SW480 (cell line): ENCODE data around the gene KLHL29.

Experiments used
- DNase-seq: peaks from one replicate; pipeline ENCODE4 v3.0.0-alpha.2; 2016; ENCODE audit warnings: low spot score

The KLHL29 gene

DNA sequence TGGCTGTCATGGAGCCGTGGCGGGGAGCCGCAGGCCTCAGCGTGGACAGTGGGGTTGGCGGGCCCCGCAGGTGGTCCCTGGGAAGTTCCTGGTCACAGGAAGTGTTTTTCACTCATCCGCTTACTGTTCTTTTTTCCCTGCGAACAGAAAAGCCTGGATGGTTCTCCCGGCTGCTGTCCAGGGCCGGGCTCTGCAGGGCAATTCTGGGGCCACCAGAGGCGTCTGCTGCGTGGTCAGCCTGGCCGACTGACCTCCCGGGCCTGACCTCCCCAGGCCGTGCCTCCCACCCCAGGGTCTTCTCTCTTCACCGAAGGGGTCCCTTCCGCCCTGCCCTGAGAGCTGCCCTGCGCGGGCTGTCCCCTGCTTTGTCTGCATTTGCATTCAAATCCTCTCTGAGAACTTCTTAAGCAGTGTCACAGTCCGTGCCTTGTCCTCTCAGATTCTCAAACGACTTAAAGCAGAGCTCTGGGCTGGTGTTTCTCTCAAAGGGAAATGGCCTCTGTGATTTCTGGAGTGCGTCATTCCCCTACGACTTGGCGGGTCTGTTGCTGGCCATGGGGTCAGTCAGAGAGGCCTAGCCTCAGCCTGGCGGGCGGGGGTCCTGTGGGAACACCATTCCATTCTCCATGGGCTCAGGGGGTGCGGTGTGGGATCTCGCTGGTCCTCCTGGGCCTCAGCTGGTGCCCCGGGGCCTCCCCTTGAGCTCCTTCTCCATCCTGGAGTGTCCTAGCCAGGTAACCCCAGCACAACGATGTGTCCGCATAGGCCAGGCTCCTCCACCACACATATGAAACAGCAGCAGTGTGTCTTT is 38.3 kb downstream of the KLHL29 start:
- no peak for DNase-seq

DNA sequence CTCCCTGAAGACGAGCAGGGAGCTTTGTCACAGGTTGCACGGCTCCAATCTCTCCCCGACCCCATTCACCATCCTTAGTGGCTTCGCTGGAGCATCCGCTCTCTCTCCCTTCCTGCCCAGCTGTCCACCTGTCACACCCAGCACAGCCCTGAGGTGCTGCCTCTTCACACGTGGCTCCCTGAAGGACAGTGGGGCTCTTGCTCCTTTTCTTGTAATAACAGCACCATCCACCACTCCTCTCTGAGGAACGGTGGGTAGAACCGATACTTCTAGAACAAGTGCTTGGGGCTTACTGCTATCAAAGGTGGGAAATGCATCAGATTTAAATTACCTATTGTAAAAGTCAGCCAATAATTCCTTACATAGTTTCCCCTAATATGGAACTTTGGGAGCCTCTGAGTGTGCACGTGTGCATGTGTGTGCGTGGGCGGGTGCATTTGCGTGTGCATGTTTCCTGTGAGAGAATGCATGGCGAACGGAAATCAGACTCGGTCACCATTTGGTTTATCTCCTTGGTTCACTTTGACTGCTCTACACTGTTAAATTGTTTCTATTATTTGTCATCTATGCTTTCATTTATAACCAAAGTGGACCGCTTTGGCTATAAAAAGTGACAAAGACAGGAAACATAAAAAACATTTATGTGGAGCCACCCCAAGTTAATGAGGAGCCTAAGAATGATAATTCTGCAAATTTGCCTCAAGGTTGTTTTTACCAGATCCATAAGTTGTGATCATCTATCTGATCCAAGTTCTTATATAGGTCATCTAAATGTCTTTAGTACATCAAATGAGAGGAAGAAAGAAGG is 39.1 kb downstream of the KLHL29 start:
- no peak for DNase-seq

DNA sequence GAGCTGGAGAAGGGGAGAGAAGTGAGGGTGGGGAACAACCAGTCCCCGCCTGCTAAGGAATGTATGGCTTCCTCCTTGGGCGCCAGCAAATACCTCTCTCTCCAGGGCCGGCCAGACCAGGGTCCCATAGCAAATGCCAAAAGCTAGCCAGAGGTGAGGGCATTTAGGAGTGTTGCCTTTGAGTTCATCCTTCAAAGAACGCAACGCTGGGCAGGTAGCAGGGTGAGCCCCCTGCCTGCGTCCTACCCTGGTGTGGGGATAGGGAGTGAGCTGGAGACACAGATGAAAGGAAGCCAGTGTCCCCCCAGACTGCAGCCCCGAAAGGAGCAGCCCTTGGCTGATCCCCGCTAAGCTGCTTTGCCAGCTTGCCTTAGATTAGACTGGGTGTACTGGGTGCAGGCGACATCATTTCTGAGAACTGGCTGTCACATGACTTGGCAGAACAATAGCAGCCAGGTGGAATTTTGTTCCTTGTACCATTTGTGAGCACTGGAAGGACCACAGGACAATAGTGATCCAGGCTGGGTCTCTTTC is 40.4 kb downstream of the KLHL29 start:
- no peak for DNase-seq

DNA sequence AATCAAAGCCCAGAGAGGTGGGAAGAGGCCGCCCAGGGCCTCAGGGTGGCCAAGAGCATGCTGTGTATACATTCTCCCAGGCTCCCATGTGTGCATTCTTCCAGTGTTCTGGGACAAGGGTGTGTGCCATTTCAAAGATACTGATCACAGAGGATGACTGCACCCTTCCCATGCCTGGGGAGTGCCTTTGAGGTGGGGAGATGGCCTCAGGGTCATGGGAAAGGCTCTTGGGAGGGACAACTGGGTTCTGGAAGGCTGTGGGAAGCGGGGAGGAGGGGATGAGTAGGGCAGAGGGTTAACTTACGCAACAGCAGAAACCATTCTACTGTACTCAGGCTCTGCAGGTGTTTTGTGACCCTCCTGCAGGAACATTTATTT is 40.9 kb downstream of the KLHL29 start:
- no peak for DNase-seq

DNA sequence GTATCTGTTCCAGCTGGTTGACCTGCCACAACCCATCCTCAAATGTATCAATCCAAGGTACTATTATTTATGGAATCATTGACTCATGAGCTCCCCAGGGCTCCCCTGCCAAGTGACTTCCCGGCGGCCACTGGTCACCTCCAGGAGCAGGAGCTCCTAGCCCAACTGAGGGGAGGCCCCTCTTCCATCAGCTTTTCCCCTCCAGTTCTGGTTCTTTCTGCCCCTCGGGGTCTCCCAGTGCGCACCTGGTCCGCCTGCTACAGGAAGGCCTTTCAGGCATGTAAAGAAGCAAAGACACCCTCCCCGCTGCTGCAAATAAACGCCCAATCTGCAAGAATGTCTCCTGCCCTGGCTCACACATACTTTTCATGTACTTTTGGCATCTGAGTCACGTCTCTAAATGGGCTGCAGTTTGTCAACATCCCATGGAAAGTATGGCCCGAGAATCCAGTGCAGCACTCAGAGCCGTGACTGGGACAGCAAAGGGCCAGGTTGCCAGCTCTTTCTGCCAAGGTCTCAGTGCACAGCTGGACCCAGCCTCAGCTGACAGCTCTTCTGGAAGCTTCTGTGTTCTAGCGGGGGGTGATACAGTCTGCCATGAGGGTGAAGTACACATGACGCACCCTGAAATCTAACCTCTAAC is 41.4 kb downstream of the KLHL29 start:
- no peak for DNase-seq

DNA sequence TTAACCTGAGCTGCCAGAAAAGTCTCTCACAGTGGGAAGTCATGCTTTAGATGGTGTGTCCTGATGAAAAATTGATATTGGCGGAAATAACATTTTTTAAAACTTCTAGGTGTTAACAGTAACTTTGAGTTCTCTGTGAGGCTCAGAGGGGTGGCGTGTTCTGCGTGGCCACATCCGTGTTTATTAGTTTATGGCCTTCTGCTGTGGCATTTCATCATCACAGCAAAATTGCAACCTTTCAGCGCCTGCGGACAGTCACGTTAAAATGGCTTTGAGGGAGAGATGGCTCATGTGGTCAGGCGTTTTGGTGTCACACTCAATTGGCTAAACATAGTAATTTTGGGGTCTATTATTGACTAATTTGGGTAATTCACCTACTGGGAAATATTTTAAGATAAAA is 42.4 kb downstream of the KLHL29 start:
- DNase-seq = no peak

DNA sequence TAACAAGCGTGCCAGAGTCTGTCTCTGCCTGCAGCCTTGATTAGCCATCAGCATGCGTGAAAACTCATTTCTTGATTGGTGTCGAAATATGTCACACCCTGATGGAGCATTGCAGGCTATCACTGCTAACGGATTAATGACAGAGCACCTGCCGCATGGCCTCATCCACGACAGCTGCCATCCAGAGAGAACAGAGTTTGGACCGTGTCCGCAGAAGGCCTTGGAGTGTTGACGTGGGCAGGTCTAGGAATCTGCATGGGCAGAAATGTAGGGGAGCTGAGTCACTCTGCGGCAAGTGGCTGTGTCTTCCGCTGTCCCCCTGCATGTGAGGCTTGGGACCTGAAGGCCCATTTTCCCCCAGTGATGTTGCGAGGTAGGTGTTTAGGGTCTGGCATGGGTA is 43.0 kb downstream of the KLHL29 start:
- no peak for DNase-seq

DNA sequence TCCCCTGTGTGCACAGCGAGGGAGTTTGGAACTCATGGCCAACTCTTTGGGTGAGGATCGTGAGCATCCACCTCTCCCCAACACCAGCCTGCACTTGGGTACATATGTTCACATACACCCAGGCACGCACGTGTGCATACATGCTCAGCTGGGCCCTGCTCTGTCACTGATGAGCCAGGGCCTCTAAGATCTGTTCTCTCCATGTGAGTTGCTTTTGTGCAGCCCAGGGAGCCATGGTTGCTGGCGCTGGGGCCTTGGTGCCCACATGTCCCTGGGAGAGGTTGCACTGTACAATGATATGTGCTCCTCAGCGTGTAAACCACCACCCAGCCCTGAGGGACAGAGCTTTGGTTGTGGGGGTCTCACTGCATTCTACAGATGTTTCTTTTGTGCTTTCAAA is 44.1 kb downstream of the KLHL29 start:
- no peak for DNase-seq

DNA sequence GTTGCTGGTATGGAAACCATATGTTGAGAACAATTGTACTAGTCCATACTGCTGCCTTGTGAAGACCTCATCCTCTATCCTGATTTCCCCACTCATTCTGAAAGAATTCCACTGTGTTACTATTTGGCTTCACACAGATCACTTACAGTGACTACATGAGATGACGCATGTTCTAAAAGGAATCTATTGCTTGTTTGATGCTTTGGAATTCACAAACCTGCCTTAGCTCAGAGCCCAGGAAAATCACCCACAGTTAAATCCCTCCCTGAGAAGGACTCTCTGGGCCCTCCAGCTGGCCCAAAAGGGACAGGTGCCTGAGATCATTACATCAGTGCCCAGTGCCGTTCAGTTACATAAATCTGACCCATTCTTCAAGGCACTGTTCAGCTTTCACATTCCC is 45.3 kb downstream of the KLHL29 start:
- DNase-seq = no peak

DNA sequence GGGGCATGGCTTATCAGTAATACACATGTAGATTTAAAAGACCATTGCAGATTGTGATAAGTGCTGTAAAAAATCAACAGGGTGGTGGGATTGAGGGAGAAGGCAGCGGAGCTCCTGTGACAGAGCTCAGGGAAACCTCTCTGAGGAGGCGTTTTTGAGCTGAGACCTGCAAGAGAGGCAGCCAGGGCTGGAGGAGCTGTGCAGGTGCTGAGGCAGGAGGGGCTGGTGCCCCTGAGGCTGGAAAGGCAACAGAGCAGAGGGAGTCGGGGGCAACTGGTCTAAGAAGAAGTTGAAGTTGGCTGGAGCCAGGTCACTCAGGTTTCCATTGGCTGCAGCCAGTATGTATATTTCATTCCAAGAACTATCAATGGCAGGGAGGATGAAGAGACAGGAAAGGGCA is 47.6 kb downstream of the KLHL29 start:
- no peak for DNase-seq

DNA sequence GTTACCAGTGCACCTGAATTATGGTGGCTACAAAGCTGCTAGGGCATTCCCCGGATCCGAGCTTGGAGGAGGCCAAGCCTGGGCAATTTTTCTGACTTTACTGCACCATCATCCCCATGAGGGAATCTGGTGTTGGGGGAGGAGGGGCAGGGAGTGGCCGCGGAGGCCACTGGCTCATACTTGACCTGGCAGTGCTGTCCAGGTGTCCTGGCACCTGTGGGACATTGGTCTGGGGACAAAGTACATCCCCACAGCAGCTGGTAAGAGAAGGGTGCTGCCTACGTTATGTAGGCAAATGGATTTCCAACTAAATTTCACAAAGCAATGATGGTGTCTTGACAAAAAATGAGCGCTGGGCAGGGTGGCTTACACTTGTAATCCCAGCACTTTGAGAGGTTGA is 48.3 kb downstream of the KLHL29 start:
- no peak for DNase-seq

DNA sequence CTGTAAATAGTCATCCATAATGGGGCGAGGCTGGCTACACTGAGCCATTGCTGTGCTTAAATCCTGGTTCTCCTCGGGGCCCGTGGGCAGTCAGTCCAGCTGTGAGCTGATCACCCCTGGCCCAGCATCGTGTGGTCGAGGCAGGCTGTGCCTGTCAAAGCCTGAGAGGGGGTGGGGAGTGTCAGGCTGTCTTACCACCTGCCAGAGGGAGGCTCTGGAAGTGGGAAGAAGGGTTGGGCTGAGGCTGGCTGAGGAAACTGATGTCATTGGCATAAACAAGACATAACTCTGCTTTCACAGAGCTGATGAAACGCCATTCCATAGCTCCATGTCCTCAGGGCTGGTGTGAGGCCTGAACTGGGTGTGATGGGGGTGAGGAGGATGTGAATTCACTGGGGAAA is 49.7 kb downstream of the KLHL29 start:
- DNase-seq = no peak

DNA sequence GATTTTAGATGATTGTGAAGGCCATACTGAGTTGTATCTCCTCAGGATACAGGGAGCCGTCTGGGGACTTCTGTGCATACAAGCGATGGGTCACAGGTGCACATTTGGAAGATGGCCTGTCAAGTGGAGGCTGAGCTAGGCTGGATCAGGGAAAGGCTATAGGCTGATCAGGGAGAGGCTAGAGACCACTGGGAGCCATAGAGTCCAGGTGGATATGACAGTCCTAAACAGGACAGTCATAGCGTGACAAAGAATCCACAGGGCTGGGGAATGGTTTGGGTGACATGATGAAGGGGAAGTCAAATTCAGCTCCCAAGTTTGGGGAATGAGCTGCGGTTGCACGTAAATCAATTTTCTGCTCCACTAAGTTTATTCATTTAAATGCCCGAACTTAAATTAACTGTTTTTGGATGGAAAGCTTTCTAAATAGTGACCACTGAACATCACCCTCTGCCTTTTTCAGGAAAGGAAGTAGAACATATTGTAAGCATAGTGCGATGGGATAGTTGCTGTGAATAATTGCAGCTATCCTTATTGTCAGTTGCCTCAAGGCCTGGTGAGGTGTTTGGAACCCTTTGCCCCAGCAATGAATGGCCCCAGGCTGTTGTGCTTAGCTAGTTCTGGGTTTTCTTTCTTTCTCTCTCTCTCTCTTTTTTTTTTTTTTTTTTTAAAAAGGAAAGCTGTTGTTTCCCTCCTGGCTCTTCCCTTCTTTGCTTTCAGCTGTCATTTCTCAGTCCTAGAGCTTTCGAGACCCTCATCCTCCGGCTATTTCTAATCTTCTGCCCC is 50.5 kb downstream of the KLHL29 start:
- no peak for DNase-seq

DNA sequence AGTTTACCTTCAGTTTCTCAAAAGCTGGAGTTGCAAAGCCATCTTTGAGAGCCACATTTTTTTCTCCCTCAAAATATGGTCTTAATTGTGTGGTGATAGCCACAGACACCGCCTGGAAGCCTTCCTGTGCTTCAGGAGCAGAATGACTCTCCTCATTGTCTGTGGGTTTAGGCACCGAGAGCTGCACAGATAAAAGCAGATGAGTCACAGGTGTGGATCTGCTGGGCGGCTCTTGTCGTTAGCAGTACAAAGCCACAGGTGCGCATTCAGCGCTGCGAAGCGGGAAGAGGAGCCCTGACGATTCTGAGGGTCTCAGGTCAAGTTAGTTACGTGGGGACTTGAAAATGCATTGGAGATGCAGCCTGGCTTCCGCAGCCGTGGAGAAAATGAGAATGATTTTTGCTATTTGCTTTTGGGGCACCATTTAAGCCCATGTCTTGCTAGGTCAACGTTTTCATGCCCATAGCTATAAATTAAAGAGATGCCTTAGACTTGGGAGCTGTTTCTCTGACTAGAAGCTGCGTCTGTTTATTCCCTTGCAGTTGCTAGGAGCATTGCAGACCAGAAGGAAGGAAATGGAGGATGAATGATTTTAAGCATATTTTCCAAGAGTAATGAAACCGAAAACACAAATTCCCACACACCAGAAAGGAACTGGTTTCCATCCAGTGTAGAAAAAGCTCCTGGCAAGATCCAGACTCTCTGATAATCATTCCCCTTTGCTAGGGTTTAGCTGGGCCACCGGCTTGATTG is 51.5 kb downstream of the KLHL29 start:
- peak; percentile 89 for DNase-seq

DNA sequence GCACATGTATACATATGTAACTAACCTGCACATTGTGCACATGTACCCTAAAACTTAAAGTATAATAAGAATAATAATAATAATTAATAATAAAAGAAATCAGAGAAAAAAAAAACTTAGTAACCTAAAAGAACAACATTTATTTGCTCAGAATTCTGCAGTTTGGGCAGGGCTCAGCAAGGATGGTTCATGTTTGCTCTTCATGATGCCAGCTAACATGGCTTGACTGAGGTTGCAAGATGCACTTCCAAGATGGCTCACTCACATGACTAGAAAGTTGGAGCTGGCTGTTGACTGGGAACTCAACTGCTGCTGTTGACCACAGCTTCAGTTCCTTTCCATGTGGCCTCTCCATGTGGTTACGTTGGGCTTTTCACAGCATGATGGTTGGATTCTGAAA is 56.4 kb downstream of the KLHL29 start:
- no peak for DNase-seq

DNA sequence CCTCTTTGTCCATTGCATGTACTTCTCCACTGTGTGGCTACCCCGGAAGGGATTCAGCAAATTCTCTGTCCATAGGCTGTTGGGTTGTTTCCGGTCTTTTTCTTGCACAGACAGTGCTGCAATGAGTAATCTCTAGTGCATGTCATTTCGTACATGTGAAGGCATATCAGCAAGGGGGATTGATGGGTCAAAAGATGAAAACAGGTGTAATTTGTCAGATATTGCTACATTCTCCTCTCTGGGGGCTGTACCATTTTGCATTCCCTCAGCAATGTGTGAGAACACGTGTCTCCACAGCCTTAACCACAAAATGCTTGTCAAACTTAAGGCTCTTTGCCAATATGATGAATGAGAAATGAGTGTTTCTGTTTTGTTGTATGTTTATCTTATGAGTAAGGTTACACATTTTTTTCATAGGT is 60.5 kb downstream of the KLHL29 start:
- DNase-seq = no peak

DNA sequence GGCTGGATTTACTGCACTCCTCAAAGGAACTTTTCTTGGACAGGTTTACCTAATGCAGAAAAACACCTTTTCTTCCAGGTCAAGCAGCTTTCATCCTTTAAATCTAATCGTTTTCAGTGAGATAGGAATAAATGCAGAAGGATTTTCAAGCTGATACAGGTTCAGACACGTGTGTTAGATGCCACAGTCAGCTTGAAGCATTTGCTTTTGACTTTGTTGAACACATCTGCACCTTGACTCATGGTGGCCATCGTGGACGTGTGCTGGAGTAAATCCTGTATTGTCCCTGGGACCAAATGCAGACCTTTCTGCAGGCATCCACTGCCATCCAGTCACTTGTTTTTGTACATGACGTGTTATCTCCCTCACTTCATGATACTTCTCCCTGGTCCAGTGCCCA is 61.9 kb downstream of the KLHL29 start:
- DNase-seq = no peak

DNA sequence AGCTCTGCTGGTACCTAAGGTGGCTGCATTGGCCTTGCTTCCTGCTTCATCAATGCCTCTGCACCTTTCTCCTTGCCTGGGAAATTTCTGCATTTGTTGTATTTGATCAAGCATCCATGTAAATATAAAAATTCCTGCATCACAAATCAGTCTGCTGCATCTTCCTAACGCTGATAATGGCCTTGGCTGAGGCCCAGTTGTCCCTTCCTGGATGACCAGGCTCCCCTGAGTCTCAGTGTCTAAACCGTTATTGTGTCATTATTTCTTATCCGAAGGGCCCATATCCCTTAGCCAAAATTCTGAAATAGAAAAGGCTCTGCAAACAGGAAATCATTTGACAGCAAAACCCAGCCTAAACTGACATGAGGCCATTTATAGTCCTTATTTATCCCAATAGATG is 62.4 kb downstream of the KLHL29 start:
- DNase-seq = no peak

DNA sequence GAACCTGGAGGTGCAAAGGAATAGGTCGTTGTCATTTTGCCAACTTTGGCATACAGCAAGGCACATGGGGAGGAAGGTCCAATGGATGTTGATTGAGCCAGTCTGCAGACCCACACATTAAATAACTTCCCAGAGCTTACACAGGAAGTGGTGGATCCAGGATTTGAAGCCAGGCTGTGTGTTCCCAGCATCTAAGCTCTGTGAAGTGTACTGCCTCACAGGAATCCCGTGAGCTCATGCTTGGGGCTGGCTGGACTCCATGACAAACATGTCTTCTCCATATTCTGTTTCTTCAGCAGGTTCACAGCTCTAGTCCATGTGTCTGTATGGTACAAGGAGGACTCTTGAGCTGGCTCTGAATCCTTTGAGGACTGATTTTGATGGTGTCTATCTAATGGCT is 63.9 kb downstream of the KLHL29 start:
- DNase-seq = no peak

DNA sequence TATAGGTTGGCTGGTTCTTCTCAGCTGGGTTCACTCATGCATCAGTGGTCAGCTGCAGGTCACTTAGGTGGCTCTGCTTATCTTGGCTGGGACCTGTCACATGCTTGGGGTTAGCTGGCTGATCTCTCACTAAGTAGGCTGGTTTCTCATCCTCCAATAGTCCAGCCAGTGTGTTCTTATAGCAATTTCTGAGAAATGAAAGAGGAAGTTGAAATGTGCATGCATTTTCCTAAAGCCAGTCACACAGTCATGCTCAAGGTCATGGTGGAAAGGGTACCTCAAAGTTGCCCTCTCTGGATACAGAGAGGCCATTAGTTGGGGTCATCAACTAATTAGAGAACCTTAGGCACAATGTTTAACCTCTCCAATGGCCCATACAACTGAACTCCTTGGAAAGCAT is 64.4 kb downstream of the KLHL29 start:
- no peak for DNase-seq

DNA sequence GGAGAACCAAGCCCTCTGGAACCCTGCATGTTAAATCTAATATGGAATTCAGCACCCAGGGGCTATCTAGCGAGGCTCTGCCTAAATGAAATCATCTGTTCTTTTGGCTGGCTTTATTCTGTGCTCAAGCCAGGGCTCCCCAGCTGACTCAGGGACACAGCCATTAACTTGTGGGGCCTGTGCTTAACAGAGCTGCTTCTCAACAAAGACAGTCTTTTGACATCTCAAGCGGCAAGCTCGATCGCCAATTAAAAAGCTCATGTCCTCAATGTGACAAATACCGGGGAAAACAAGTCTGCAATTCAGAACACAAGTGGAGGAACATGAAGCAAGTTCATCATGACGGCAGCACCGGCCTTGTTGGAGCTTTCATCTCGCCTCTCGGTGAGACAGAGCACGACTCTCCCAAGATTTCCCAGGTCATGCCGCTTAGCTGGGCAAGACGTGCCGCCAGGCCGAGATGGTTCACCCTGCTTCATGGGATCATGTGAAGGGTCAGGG is 64.9 kb downstream of the KLHL29 start:
- no peak for DNase-seq
